Measurements from ENCODE around the gene MAPK8IP1. TPM values are rescaled to one million over a fixed set of nuclear protein-coding genes. Genes with fewer than 3 reads are reported as not detected.

Gene MAPK8IP1
- total RNA-seq, 2 donors from 2014 or later = 9.5 to 10.4 TPM

GRCh38 chr11:45872651-45873356 lies 12.6 kb upstream of the MAPK8IP1 start:
- H3K4me1 ChIP-seq (ENCODE audit: control insufficient read depth in 1 of 2, low read depth in 2 of 2) = no peaks in the 10 kb centered on the region
- H3K9me3 ChIP-seq = no peaks in the 10 kb centered on the region
- peaks cover 87% of the 10 kb centered on the region for H3K36me3 ChIP-seq
- peak; percentile 35 for TF ChIP-seq CTCF (IDR thresholded peaks at IDR 0.05)
- no peak for DNase-seq (ENCODE audit: low spot score)
- no peak overlapping the region for H3K4me3 ChIP-seq
- no peak for ATAC-seq (ENCODE audit: insufficient number of reproducible peaks, low FRiP score, low read depth)
- no peak overlapping the region for H3K27ac ChIP-seq
- H3K27me3 ChIP-seq (replicated peaks; ENCODE audit: insufficient read depth) = no peaks in the 10 kb centered on the region

DNA sequence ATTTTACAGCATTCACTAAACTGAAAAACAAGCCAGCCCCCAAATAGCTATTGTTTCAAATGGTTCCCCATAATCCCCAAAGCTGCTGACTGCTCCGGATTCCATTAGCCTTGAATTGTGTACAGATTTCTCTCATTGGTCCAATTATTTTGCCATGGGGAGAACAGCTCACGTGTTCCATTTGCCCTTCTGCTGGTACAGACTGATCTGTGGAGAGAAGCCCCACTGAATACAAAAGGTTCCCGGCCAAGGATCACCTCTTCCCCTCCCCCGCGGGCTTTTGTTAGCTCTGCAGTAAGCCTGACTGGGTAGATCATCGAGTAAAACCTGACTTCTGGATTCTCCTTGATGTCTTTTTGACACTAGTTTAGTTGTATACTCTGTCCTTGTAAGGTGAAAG lies 9.1 kb upstream of the MAPK8IP1 start:
- H3K4me1 ChIP-seq (ENCODE audit: control insufficient read depth in 1 of 2, low read depth in 2 of 2) = no peaks in the 10 kb centered on the region
- ATAC-seq (ENCODE audit: insufficient number of reproducible peaks, low FRiP score, low read depth) = no peak
- H3K27ac ChIP-seq = no peak overlapping the region
- H3K4me3 ChIP-seq = no peak overlapping the region
- peaks cover 80% of the 10 kb centered on the region for H3K36me3 ChIP-seq
- H3K27me3 ChIP-seq (replicated peaks; ENCODE audit: insufficient read depth) = no peaks in the 10 kb centered on the region
- no peak for TF ChIP-seq CTCF (IDR thresholded peaks at IDR 0.05)
- no peak for DNase-seq (ENCODE audit: low spot score)
- H3K9me3 ChIP-seq = no peaks in the 10 kb centered on the region

GRCh38 chr11:45877221-45877620 lies 8.2 kb upstream of the MAPK8IP1 start:
- Histone ChIP-seq H3K27ac (no peak overlapping the region), H3K9me3 (no peaks in the 10 kb centered on the region), H3K4me1 (ENCODE audit: control insufficient read depth in 1 of 2, low read depth in 2 of 2) (no peaks in the 10 kb centered on the region), H3K27me3 (replicated peaks; ENCODE audit: insufficient read depth) (no peaks in the 10 kb centered on the region), H3K4me3 (no peak overlapping the region), H3K36me3 (peaks cover 80% of the 10 kb centered on the region)
- DNase-seq (ENCODE audit: low spot score) (no peak), ATAC-seq (ENCODE audit: insufficient number of reproducible peaks, low FRiP score, low read depth) (no peak)
- TF ChIP-seq CTCF (IDR thresholded peaks at IDR 0.05) = no peak

DNA sequence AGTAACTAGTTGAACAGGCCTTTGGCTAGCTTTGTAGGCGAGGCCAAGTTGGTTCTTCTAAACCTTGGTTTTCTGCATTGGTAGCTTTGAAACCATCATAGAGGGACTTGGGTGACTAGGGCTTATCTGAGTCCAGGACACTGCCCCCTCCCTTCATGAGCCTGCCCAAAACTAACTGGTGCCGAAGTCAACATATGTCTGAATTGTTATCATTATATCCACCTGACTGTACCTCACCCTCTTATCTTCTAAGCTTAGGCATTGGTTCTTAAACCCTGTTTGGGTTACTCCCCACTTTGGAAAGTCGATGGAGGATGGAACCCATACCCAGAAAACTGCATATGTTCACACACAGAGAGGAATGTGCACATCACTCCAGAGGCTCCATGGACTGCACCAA lies 7.6 kb upstream of the MAPK8IP1 start:
- ATAC-seq (ENCODE audit: insufficient number of reproducible peaks, low FRiP score, low read depth) = no peak
- Histone ChIP-seq H3K4me3 (no peak overlapping the region), H3K36me3 (peaks cover 76% of the 10 kb centered on the region), H3K4me1 (ENCODE audit: control insufficient read depth in 1 of 2, low read depth in 2 of 2) (no peaks in the 10 kb centered on the region), H3K9me3 (no peaks in the 10 kb centered on the region), H3K27ac (no peak overlapping the region), H3K27me3 (replicated peaks; ENCODE audit: insufficient read depth) (no peaks in the 10 kb centered on the region)
- TF ChIP-seq CTCF (IDR thresholded peaks at IDR 0.05) = no peak
- no peak for DNase-seq (ENCODE audit: low spot score)

GRCh38 chr11:45879803-45880686 lies 5.4 kb upstream of the MAPK8IP1 start:
- Histone ChIP-seq H3K9me3 (no peaks in the 10 kb centered on the region), H3K27ac (no peak overlapping the region), H3K4me3 (no peak overlapping the region), H3K27me3 (replicated peaks; ENCODE audit: insufficient read depth) (no peaks in the 10 kb centered on the region), H3K4me1 (ENCODE audit: control insufficient read depth in 1 of 2, low read depth in 2 of 2) (peaks cover 0 to under 1% of the 10 kb centered on the region in 2 donors), H3K36me3 (peaks cover 56% of the 10 kb centered on the region)
- no peak for DNase-seq (ENCODE audit: low spot score)
- ATAC-seq (ENCODE audit: insufficient number of reproducible peaks, low FRiP score, low read depth) = no peak
- no peak for TF ChIP-seq CTCF (IDR thresholded peaks at IDR 0.05)
